ENCODE measurements around the gene MAP3K13. TPM values are rescaled to one million over a fixed set of nuclear protein-coding genes. Genes with fewer than 3 reads are reported as not detected.

MAP3K13 gene
- total RNA-seq, 1 experiment from 2014 or later, result 21.0 TPM

DNA sequence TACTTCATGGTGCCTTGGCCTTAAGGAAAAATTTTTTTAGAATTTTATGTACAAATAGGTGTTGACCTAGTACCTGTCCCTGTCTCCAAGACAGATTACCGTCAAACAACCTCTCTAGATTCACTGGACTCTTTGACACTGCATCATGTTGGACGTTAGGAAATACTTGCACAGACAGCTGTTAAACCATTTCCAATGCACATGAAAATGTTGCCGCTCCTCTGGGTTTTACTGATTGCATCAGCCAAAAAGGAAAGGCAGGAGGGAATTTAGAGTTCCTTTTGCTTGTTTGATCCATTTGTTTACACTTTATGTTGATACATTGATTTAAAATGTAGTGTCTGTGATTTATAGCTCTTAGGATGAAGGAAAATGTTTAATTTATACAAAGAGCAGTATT is 121.4 kb downstream of the MAP3K13 start:
- Histone ChIP-seq H3K9me3 (ENCODE audit: control insufficient read depth in 1 of 2, insufficient read depth in 1 of 2, low read depth in 1 of 2, low read length in 2 of 2) (no peaks in the 10 kb centered on the region), H3K4me2 (ENCODE audit: low read length) (no peak overlapping the region), H3K9ac (ENCODE audit: low read length) (no peak overlapping the region), H3K36me3 (ENCODE audit: control insufficient read depth in 1 of 2, insufficient read depth in 2 of 2, low read length in 2 of 2) (peaks cover 2 to 4% of the 10 kb centered on the region in 2 experiments; a peak in 2 of 4 replicates), H3K4me1 (ENCODE audit: control insufficient read depth in 1 of 2, insufficient read depth in 2 of 2, low read length in 2 of 2) (no peaks in the 10 kb centered on the region), H3K9me2 (ENCODE audit: insufficient read depth) (no peaks in the 10 kb centered on the region), H3K27me3 (ENCODE audit: insufficient read depth, low read length) (no peaks in the 10 kb centered on the region), H3K79me2 (ENCODE audit: insufficient read depth, low read length) (no peaks in the 10 kb centered on the region), H4K20me1 (ENCODE audit: insufficient read depth) (no peaks in the 10 kb centered on the region), H3K4me3 (replicated peaks in 1 of 2; ENCODE audit: low read depth in 1 of 2, low read length in 2 of 2) (no peak overlapping the region), H3K27ac (ENCODE audit: low read depth, low read length) (no peak overlapping the region), H2AFZ (ENCODE audit: low read depth, low read length, poor library complexity, severe bottlenecking) (no peak overlapping the region)
- RAD21 ChIA-PET (ENCODE audit: low non-redundant PET in 1 of 2, low total read pairs in 2 of 2, uncharacterized antibody in 2 of 2, unreplicated experiment in 2 of 2), result no interaction called here
- BruUV-seq (replicated peaks), result no TSS peak
- POLR2A ChIA-PET, result no interaction called here
- CTCF ChIA-PET, result interaction anchor here (1.3 kb wide), 1 partner anchor 75 kb away, joined by 3 read pairs; no protein-coding TSS in a partner anchor
- intact Hi-C loops (cut with micrococcal nuclease), result no loop called here
- no peak for TF ChIP-seq ZFX (IDR thresholded peaks at IDR 0.05)
- no peak for TF ChIP-seq SIN3A (IDR thresholded peaks at IDR 0.05; ENCODE audit: low read depth)
- TF ChIP-seq EZH2 (IDR thresholded peaks at IDR 0.05), result no peak
- no peak for TF ChIP-seq POLR2AphosphoS5 (IDR thresholded peaks at IDR 0.05; ENCODE audit: low read depth, low read length)
- TF ChIP-seq, protein P1, sequence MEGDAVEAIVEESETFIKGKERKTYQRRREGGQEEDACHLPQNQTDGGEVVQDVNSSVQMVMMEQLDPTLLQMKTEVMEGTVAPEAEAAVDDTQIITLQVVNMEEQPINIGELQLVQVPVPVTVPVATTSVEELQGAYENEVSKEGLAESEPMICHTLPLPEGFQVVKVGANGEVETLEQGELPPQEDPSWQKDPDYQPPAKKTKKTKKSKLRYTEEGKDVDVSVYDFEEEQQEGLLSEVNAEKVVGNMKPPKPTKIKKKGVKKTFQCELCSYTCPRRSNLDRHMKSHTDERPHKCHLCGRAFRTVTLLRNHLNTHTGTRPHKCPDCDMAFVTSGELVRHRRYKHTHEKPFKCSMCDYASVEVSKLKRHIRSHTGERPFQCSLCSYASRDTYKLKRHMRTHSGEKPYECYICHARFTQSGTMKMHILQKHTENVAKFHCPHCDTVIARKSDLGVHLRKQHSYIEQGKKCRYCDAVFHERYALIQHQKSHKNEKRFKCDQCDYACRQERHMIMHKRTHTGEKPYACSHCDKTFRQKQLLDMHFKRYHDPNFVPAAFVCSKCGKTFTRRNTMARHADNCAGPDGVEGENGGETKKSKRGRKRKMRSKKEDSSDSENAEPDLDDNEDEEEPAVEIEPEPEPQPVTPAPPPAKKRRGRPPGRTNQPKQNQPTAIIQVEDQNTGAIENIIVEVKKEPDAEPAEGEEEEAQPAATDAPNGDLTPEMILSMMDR (IDR thresholded peaks at IDR 0.05 in 2 of 3, conservative IDR thresholded peaks at IDR 0.05 in 1 of 3; ENCODE audit: borderline replicate concordance in 1 of 3, insufficient read depth in 1 of 3, low read depth in 2 of 3, low read length in 2 of 3), result no peak
- TF ChIP-seq, protein P2, sequence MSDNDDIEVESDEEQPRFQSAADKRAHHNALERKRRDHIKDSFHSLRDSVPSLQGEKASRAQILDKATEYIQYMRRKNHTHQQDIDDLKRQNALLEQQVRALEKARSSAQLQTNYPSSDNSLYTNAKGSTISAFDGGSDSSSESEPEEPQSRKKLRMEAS (IDR thresholded peaks at IDR 0.05), result no peak
- TF ChIP-seq TCF7L2 (IDR thresholded peaks at IDR 0.05; ENCODE audit: borderline replicate concordance, extremely low read depth, insufficient read depth, insufficient read length), result no peak
- TF ChIP-seq POLR2A (IDR thresholded peaks at IDR 0.05; ENCODE audit: borderline replicate concordance, extremely low read depth, insufficient read depth, insufficient read length), result no peak
- no peak for TF ChIP-seq SP1 (IDR thresholded peaks at IDR 0.05; ENCODE audit: low read depth)
- TF ChIP-seq RAD21 (IDR thresholded peaks at IDR 0.05; ENCODE audit: low read depth), result no peak
- TF ChIP-seq, protein P3, sequence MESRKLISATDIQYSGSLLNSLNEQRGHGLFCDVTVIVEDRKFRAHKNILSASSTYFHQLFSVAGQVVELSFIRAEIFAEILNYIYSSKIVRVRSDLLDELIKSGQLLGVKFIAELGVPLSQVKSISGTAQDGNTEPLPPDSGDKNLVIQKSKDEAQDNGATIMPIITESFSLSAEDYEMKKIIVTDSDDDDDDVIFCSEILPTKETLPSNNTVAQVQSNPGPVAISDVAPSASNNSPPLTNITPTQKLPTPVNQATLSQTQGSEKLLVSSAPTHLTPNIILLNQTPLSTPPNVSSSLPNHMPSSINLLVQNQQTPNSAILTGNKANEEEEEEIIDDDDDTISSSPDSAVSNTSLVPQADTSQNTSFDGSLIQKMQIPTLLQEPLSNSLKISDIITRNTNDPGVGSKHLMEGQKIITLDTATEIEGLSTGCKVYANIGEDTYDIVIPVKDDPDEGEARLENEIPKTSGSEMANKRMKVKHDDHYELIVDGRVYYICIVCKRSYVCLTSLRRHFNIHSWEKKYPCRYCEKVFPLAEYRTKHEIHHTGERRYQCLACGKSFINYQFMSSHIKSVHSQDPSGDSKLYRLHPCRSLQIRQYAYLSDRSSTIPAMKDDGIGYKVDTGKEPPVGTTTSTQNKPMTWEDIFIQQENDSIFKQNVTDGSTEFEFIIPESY (IDR thresholded peaks at IDR 0.05; ENCODE audit: extremely low read depth, insufficient replicate concordance, low read length), result no peak
- no peak for TF ChIP-seq FOSL1 (IDR thresholded peaks at IDR 0.05; ENCODE audit: low read depth)
- TF ChIP-seq, protein P4, sequence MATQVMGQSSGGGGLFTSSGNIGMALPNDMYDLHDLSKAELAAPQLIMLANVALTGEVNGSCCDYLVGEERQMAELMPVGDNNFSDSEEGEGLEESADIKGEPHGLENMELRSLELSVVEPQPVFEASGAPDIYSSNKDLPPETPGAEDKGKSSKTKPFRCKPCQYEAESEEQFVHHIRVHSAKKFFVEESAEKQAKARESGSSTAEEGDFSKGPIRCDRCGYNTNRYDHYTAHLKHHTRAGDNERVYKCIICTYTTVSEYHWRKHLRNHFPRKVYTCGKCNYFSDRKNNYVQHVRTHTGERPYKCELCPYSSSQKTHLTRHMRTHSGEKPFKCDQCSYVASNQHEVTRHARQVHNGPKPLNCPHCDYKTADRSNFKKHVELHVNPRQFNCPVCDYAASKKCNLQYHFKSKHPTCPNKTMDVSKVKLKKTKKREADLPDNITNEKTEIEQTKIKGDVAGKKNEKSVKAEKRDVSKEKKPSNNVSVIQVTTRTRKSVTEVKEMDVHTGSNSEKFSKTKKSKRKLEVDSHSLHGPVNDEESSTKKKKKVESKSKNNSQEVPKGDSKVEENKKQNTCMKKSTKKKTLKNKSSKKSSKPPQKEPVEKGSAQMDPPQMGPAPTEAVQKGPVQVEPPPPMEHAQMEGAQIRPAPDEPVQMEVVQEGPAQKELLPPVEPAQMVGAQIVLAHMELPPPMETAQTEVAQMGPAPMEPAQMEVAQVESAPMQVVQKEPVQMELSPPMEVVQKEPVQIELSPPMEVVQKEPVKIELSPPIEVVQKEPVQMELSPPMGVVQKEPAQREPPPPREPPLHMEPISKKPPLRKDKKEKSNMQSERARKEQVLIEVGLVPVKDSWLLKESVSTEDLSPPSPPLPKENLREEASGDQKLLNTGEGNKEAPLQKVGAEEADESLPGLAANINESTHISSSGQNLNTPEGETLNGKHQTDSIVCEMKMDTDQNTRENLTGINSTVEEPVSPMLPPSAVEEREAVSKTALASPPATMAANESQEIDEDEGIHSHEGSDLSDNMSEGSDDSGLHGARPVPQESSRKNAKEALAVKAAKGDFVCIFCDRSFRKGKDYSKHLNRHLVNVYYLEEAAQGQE (IDR thresholded peaks at IDR 0.05; ENCODE audit: low read depth), result no peak
- DNase-seq (ENCODE audit: low read depth, low spot score) (no peak), ATAC-seq (no peak)

Measured in HCT116 (cell line).